IPS-20b (cell line): Measurements from ENCODE around the gene MXD4.

Source experiments
- H3K27ac ChIP-seq: one replicate; pipeline ENCODE4 v1.5.1; 2013; ENCODE audit warnings: low read length
- H3K27me3 ChIP-seq: 2 replicates; pipeline ENCODE4 v1.6.1; 2013; ENCODE audit warnings: mild to moderate bottlenecking, low read length, inconsistent platforms; ENCODE audit not compliant: insufficient read depth
- H3K36me3 ChIP-seq: 2 replicates; pipeline ENCODE4 v1.6.1; 2013; ENCODE audit warnings: low read depth, mild to moderate bottlenecking, inconsistent platforms, low read length, moderate library complexity; ENCODE audit not compliant: insufficient read depth
- H3K4me1 ChIP-seq: 2 replicates; pipeline ENCODE4 v1.6.1; 2013; ENCODE audit warnings: mild to moderate bottlenecking, control low read depth, inconsistent platforms, low read length, moderate library complexity; ENCODE audit not compliant: insufficient read depth
- H3K4me3 ChIP-seq: 2 replicates; pipeline ENCODE4 v1.5.1; 2013; ENCODE audit warnings: mild to moderate bottlenecking, low read length, inconsistent platforms
- H3K9ac ChIP-seq: 2 replicates; pipeline ENCODE4 v1.6.1; 2013; ENCODE audit warnings: low read depth, mild to moderate bottlenecking, inconsistent platforms, low read length, moderate library complexity
- H3K9me3 ChIP-seq: 2 replicates; pipeline ENCODE4 v1.6.1; 2013; ENCODE audit warnings: mild to moderate bottlenecking, low read depth, low read length, inconsistent platforms; ENCODE audit not compliant: insufficient read depth

The MXD4 gene

DNA sequence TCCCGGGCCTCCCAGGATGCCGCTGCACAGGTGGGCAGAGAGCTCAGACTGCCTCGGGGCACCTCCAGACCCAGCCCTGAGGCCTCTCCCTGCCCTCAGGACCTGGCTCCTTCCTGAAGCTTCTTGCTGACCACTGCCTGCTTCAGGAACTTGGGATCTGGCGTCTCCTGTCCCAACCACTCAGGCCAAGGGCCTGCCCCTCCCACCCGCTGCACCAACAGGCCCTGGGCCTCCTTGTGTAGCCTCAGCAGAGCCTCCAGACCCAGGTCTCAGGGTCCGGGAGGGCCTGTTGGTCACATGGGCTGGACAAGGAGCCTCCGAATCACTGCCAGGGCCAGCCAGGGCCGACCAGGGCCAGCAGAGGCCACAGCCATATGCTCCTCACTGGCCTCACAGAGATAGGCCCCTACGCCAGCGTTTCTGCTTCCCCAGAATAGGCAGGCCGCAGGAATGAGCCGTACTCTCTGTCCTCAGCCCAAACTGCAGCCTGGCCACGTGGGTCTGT, 2.8 kb downstream of the MXD4 start:
- Histone ChIP-seq H3K9me3 (no peaks in the 10 kb centered on the region), H3K4me1 (no peaks in the 10 kb centered on the region), H3K27me3 (peaks cover 4% of the 10 kb centered on the region; the same call in 1 of the 2 replicates), H3K36me3 (peaks cover 5% of the 10 kb centered on the region; the same call in 1 of the 2 replicates), H3K27ac (no peak overlapping the region), H3K4me3 (no peak overlapping the region), H3K9ac (no peak overlapping the region)

DNA sequence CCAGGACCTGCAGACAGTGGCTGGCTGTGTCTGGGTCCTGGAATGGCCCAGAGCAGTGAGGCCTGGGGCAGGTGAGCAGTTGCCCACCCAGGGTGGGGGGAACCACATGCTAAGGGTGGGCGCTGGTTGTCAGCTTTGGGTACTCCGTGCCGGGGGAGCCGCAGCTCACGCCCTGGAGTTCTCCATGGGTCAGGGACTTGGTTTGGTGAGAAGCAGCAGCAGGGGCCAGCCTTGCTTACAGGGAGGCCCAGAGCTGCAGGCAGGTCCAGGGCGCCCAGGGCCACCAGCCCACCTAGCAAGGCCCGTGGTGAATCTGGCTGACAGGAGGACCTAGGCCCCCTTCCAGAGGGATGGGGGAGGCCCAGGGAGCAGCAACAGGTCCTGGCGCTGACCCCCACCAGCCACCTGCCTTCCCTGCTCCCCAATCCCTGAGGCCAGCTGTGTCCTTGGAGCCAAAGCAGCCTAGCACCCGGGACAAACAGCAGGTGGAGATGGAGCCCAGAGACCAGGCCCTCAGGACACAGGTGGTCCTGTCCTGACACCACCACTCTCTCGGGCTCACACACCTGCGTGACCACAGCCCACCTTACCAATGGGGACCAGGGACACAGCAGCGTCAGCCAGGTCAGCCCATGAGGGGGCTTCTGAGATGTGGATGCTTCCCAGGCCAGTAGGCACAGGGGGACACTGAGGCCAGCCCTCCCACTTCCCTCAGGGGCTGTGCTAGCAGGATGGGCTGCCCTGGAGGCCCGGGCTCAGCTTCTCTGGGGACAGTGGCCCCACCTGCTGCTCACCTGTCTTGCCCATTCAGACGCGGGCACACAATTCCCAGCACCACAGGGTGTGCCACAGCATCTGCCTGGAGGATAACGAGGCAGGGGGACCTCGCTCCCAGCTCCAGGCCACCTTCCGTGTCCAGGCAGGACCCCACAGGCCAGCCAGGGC, 3.5 kb downstream of the MXD4 start:
- H3K27ac ChIP-seq, result no peak overlapping the region
- H3K9me3 ChIP-seq, result no peaks in the 10 kb centered on the region
- peaks cover 5% of the 10 kb centered on the region; the same call in 1 of the 2 replicates for H3K36me3 ChIP-seq
- no peak overlapping the region for H3K4me3 ChIP-seq
- H3K9ac ChIP-seq, result no peak overlapping the region
- peaks cover 2% of the 10 kb centered on the region; the same call in 1 of the 2 replicates for H3K27me3 ChIP-seq
- no peaks in the 10 kb centered on the region for H3K4me1 ChIP-seq

DNA sequence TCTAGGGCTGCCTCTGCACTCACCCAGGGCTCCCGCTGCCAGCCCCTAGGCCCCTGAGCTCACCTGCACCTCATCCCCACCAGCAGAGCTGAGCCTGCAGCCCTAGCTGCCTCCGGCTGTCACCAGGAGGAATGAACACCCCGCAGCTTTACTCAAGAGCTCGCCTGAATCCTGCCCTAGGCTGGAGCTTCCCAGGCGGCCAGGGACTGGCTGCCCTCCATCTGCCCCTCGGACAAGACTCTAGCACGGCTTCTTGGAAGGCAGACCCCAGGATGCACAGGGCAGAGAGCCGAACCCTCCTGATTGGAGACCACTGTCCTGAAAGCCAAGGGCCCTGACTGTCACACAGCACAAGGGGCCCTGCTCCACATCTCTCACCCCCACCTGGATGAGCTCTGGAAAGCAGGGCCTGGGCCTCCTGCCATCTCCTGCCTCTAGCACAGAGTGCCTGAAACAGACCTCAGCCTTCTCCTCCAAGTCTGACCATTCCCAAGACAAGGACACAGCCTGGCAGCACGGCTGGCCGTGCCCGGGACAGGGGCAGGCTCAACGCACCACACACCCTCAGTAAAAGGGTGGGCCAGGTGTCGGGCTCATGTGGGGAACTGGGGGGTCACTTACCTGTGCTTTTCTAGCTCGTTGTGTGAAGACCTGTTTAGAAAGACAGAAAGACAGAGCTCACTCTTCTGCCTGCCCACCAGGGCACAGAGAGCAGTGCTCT, 4.4 kb downstream of the MXD4 start:
- peaks cover 5% of the 10 kb centered on the region; the same call in 1 of the 2 replicates for H3K36me3 ChIP-seq
- H3K27me3 ChIP-seq, result no peaks in the 10 kb centered on the region
- H3K27ac ChIP-seq, result no peak overlapping the region
- no peak overlapping the region for H3K4me3 ChIP-seq
- H3K9ac ChIP-seq, result no peak overlapping the region
- no peaks in the 10 kb centered on the region for H3K9me3 ChIP-seq
- H3K4me1 ChIP-seq, result no peaks in the 10 kb centered on the region

- no peaks in the 10 kb centered on the region for H3K4me1 ChIP-seq
- no peak overlapping the region for H3K4me3 ChIP-seq
- H3K9ac ChIP-seq, result no peak overlapping the region
- H3K36me3 ChIP-seq, result peaks cover 5% of the 10 kb centered on the region; the same call in 1 of the 2 replicates
- H3K9me3 ChIP-seq, result no peaks in the 10 kb centered on the region
- H3K27me3 ChIP-seq, result no peaks in the 10 kb centered on the region
- H3K27ac ChIP-seq, result no peak overlapping the region
These were observed 5.1 kb downstream of the MXD4 start for GRCh38 chr4:2256781-2257191.

- no peak overlapping the region for H3K27ac ChIP-seq
- H3K9ac ChIP-seq, result no peak overlapping the region
- no peaks in the 10 kb centered on the region for H3K27me3 ChIP-seq
- H3K4me1 ChIP-seq, result no peaks in the 10 kb centered on the region
- H3K9me3 ChIP-seq, result no peaks in the 10 kb centered on the region
- H3K4me3 ChIP-seq, result no peak overlapping the region
- peaks cover 5% of the 10 kb centered on the region; the same call in 1 of the 2 replicates for H3K36me3 ChIP-seq
These were observed 5.7 kb downstream of the MXD4 start for GRCh38 chr4:2256156-2256731.

DNA sequence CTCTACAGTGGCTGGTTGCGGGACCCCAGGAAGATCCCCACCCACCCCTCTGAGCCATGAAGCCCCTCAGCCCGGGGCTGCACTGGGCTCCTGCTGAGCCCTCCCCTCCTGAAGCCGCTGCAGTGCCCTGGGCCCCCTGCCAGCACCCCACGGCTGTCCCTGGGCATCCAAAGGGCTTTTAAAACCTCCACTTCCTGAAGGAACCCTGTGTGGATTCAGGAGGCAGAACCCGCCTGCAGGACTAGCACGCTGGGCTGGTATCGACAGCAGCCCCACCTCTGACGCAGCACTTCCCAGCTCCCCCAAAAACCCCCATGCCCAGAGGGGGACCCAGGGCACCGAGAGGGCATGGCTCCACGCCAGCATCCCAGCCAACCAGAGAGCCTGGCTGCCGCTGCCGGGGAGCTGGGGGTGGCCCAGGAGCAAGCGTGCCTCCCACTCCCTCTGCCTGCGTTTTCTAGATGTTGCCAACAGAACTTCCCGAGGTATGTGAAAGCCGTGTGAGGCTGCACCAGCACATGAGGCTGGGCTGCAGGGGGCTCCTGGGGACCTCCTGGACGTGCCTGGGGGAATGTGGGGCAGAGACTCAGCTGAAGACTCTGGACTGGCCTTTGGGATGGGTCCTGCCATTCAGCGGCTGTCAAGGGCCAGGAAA, 6.3 kb downstream of the MXD4 start:
- H3K4me1 ChIP-seq, result no peaks in the 10 kb centered on the region
- no peaks in the 10 kb centered on the region for H3K9me3 ChIP-seq
- no peaks in the 10 kb centered on the region for H3K27me3 ChIP-seq
- H3K27ac ChIP-seq, result no peak overlapping the region
- no peak overlapping the region for H3K4me3 ChIP-seq
- peaks cover 5% of the 10 kb centered on the region; the same call in 1 of the 2 replicates for H3K36me3 ChIP-seq
- no peak overlapping the region for H3K9ac ChIP-seq

- no peak overlapping the region for H3K9ac ChIP-seq
- peaks cover 5% of the 10 kb centered on the region; the same call in 1 of the 2 replicates for H3K36me3 ChIP-seq
- no peaks in the 10 kb centered on the region for H3K27me3 ChIP-seq
- H3K4me1 ChIP-seq, result no peaks in the 10 kb centered on the region
- no peaks in the 10 kb centered on the region for H3K9me3 ChIP-seq
- H3K4me3 ChIP-seq, result no peak overlapping the region
- no peak overlapping the region for H3K27ac ChIP-seq
These were observed 7.0 kb downstream of the MXD4 start for GRCh38 chr4:2254665-2255500.

- no peak overlapping the region for H3K9ac ChIP-seq
- H3K27ac ChIP-seq, result no peak overlapping the region
- H3K4me1 ChIP-seq, result no peaks in the 10 kb centered on the region
- H3K4me3 ChIP-seq, result no peak overlapping the region
- no peaks in the 10 kb centered on the region for H3K27me3 ChIP-seq
- peaks cover 5% of the 10 kb centered on the region; the same call in 1 of the 2 replicates for H3K36me3 ChIP-seq
- no peaks in the 10 kb centered on the region for H3K9me3 ChIP-seq
These were observed 8.5 kb downstream of the MXD4 start for GRCh38 chr4:2253160-2254084.

DNA sequence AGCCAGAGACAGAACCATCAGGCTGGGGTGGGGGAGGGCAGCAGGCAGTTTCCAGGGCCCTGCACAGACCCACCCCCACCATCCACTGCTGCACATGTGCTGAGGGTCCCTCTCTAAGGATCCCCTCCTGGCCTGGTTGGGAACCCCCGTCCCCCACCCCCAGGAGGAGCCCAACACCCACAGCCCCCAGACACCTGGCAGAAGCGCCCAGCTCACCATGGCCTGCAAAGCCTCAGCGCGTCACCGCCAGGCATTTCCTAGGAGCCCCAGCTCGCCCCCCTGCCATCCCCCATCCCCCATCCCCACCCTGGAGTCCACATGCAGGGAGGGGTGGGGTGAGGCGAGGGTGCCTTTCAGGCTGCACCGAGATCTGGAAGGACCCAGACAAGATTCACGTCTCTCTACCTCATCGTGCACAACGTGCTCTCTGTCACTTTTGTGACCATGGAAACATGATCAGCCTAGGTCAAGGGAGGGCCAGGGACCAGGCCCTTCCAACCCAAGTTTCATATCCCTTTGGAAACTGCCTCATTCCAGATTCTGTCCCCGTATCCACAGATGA, 9.3 kb downstream of the MXD4 start:
- H3K27ac ChIP-seq, result no peak overlapping the region
- H3K36me3 ChIP-seq, result peaks cover 5% of the 10 kb centered on the region; the same call in 1 of the 2 replicates
- no peak overlapping the region for H3K9ac ChIP-seq

More for the DNA sequence above, 9.3 kb downstream of the MXD4 start:
- Histone ChIP-seq H3K4me1 (no peaks in the 10 kb centered on the region), H3K4me3 (no peak overlapping the region), H3K27me3 (no peaks in the 10 kb centered on the region), H3K9me3 (no peaks in the 10 kb centered on the region)
